BE2C (cell line): Measurements from ENCODE around the gene OTOF.

ENCODE experiments used
- DNase-seq: peaks from one replicate; pipeline ENCODE4 v3.0.0-alpha.2; 2020
- H3K27me3 ChIP-seq: fragments of 250-450 bp; sonication (Bioruptor Pico); 2 replicates; pipeline ENCODE4 v1.5.1; 2020; ENCODE audit warnings: mild to moderate bottlenecking
- H3K36me3 ChIP-seq: fragments of 250-450 bp; sonication (Bioruptor Pico); 2 replicates; pipeline ENCODE4 v1.5.1; 2020; ENCODE audit warnings: mild to moderate bottlenecking
- H3K4me1 ChIP-seq: fragments of 250-450 bp; sonication (Bioruptor Pico); 2 replicates; pipeline ENCODE4 v1.5.1; 2020
- H3K4me3 ChIP-seq: 2 replicates; pipeline ENCODE4 v1.5.1; 2011; ENCODE audit warnings: low read depth, low read length
- H3K9me3 ChIP-seq: fragments of 250-450 bp; sonication (Bioruptor Pico); 2 replicates; pipeline ENCODE4 v1.5.1; 2020
- CTCF ChIP-seq: IDR thresholded peaks from 2 replicates; pipeline ENCODE4 v1.5.1; 2012; ENCODE audit warnings: mild to moderate bottlenecking, low read depth, low read length

OTOF gene

GRCh38 chr2:26463244-26464192 is 14.4 kb downstream of the OTOF start:
- Histone ChIP-seq H3K36me3 (no peaks in the 10 kb centered on the region), H3K27me3 (no peaks in the 10 kb centered on the region), H3K4me1 (no peaks in the 10 kb centered on the region), H3K9me3 (no peaks in the 10 kb centered on the region), H3K4me3 (no peak overlapping the region)
- TF ChIP-seq CTCF = no peak
- DNase-seq = peak; percentile 43

- peak; percentile 68 for DNase-seq
- Histone ChIP-seq H3K4me3 (no peak overlapping the region), H3K27me3 (no peaks in the 10 kb centered on the region), H3K4me1 (no peaks in the 10 kb centered on the region), H3K9me3 (no peaks in the 10 kb centered on the region), H3K36me3 (no peaks in the 10 kb centered on the region)
- peak; percentile 83 for TF ChIP-seq CTCF
Observed at GRCh38 chr2:26462511-26463243, 15.2 kb downstream of the OTOF start.

DNA sequence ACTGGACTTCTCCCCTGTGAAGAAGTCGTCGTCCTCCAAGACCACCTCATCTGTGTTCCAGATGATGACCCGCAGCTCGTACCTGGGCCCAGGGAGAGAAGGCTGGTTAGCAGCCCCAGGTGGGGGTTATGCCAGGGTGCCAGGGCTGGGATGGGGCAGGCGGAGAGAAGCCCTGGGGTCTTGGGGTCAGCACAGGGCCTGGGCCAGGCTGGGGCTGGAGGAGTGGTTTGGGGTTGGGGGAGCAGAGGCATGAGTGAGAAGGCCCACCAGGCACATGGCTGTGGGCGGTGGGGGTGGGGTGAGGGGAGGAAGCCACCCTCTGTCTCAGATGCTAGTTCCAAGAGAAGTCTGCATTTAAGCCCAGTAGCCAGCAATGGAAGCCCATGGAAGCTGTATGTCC is 15.8 kb downstream of the OTOF start:
- DNase-seq = peak; percentile 32
- no peak for TF ChIP-seq CTCF
- no peaks in the 10 kb centered on the region for H3K4me1 ChIP-seq

DNA sequence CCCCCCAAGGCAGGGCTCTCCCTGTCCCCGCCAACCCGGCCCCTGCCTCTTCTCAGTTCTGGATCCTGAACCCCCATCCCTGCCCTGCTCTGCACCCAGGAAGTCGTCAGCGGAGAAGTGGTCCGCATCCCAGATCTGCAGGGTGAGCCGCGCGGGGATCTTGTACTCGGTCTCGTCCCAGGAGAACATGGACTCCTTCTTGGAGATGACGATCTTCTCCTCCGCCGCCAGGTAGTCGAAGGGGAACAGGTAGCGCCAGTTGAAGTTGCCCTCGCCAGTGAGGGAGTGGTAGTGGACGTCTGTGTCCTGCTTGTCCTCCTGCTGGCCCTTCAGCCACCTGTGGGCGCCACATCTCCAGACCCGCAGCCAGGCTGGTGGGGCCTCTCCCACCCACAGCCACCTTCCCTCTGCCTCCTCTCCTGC is 16.3 kb downstream of the OTOF start:
- H3K4me3 ChIP-seq = no peak overlapping the region
- no peaks in the 10 kb centered on the region for H3K9me3 ChIP-seq
- H3K36me3 ChIP-seq = no peaks in the 10 kb centered on the region
- no peaks in the 10 kb centered on the region for H3K27me3 ChIP-seq
- TF ChIP-seq CTCF = no peak
- no peaks in the 10 kb centered on the region for H3K4me1 ChIP-seq
- DNase-seq = peak; percentile 5

More for the DNA sequence above, 15.8 kb downstream of the OTOF start:
- Histone ChIP-seq H3K27me3 (no peaks in the 10 kb centered on the region), H3K36me3 (no peaks in the 10 kb centered on the region), H3K4me3 (no peak overlapping the region), H3K9me3 (no peaks in the 10 kb centered on the region)

DNA sequence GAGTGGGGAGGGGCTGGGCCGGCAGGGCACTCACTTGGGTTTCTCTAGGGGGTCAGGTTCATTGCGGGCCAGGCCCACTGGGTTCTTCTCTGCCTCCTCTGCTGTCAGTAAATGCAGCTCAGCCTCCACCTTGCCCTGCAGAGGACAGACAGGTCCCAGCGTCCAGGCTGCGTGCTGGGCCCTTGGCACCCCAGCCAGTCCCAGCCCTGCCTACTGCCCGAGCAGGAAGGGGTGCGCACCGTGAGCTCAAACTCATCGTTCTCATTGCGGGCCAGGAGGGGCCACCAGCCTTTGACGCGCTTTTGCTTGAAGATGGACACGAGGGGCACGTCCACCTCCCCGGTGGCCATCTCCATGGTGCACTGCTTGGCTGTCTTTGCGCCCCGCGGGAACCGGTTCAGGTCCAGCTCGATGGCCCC is 17.3 kb downstream of the OTOF start:
- no peaks in the 10 kb centered on the region for H3K9me3 ChIP-seq
- no peak overlapping the region for H3K4me3 ChIP-seq
- TF ChIP-seq CTCF = no peak
- no peaks in the 10 kb centered on the region for H3K27me3 ChIP-seq
- H3K4me1 ChIP-seq = no peaks in the 10 kb centered on the region
- H3K36me3 ChIP-seq = no peaks in the 10 kb centered on the region
- DNase-seq = peak; percentile 3
